ENCODE results near the gene AQP10.

DNA sequence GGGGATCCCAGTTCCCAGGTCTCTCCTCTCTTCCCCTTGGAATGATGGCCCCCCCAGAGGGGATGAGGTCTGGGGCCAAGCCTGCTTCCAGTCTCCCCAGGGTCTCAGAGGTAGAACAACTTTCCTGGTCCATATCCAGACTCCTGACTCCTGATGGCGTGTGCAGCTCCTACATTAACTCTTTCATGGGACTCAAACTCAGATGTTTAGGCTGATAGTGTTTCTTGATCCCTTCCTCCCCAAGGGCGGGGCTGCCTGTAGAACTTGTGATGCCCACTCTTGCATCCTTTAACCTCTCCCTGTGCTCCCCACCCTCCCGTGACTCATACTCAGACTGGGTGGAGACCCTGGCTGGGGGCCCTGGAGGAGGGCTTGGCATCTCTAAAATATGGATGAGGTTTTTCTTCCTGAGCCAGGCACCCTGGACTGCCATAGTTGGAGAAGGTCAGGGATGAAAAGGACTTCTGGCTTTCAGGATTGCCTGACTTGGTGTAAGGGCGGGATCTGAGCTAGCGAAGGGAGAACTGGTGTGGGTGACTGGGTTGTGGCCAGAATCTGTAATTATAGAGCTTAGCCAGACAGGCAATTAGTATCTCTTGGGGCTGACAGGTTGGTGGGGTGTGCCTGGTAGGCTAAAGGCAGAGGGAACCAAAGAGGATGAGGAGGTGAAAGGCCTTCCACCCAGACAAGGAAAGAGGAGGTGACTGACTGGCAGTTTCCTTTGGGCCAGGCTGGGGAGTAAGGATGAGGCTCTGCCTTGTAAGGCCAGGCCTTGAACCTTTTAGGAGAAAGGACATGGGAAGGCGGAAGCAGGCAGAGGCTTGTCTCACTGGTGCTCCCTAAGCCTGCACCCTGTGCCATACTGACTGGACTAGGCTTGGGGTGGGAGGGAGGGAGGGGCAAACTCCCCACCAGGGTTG, 5.9 kb downstream of the AQP10 start:
- TF ChIP-seq CTCF (IDR thresholded peaks at IDR 0.05) = no peak
- TF ChIP-seq POLR2A (IDR thresholded peaks at IDR 0.05) = no peak

Data from thyroid gland (tissue), 4 donors.